SK-N-MC (cell line): Measurements from ENCODE around the gene TLR6.

Experiments
- EZH2 ChIP-seq: fragments of 200-600 bp; sonication (generic); IDR thresholded peaks from one replicate; pipeline ENCODE4 v1.6.1; 2017; ENCODE audit warnings: antibody characterized with exemption
- POLR2AphosphoS5 ChIP-seq: IDR thresholded peaks from 2 replicates; pipeline ENCODE4 v1.6.1; 2012; ENCODE audit warnings: mild to moderate bottlenecking, low read depth, low read length, borderline replicate concordance

- TF ChIP-seq EZH2 (no peak), POLR2AphosphoS5 (no peak)
Observed at GRCh38 chr4:38868059-38868960, 11.7 kb upstream of the TLR6 start.
